Osteoblast (primary cell): ENCODE results near the gene MUC5B. TPM values are rescaled to one million over a fixed set of nuclear protein-coding genes. Genes with fewer than 3 reads are reported as not detected.

Experiments
- DNase-seq: peaks from one replicate; pipeline ENCODE4 v3.0.0; 2011; ENCODE audit warnings: low spot score, mixed read lengths; ENCODE audit not compliant: insufficient read length; ENCODE audit errors: missing footprints
- H2AFZ ChIP-seq: 2 replicates; pipeline ENCODE4 v1.6.0; 2011; ENCODE audit warnings: mild to moderate bottlenecking, low read length
- H3K27ac ChIP-seq: 2 replicates; pipeline ENCODE4 v1.5.1; 2011; ENCODE audit warnings: mild to moderate bottlenecking, low read depth, low read length, moderate library complexity
- H3K27me3 ChIP-seq: 2 replicates; pipeline ENCODE4 v1.6.0; 2012; ENCODE audit warnings: mild to moderate bottlenecking, control low read depth, inconsistent platforms, low read length, moderate library complexity; ENCODE audit not compliant: insufficient read depth
- H3K36me3 ChIP-seq: 2 replicates; pipeline ENCODE4 v1.5.1; 2011; ENCODE audit warnings: mild to moderate bottlenecking, low read length, control low read depth, moderate library complexity; ENCODE audit not compliant: insufficient read depth
- H3K4me1 ChIP-seq: 2 replicates; pipeline ENCODE4 v1.5.1; 2011; ENCODE audit warnings: mild to moderate bottlenecking, low read length, control low read depth, moderate library complexity; ENCODE audit not compliant: insufficient read depth
- H3K4me2 ChIP-seq: 2 replicates; pipeline ENCODE4 v1.6.0; 2011; ENCODE audit warnings: mild to moderate bottlenecking, low read length; ENCODE audit not compliant: insufficient read depth
- H3K4me3 ChIP-seq: fragments of 200-600 bp; sonication (generic); 3 replicates; pipeline ENCODE4 v1.5.1; 2012; ENCODE audit warnings: mild to moderate bottlenecking, low read length, inconsistent platforms; ENCODE audit not compliant: insufficient read depth
- H3K79me2 ChIP-seq: 2 replicates; pipeline ENCODE4 v1.6.0; 2012; ENCODE audit warnings: mild to moderate bottlenecking, low read length, control low read depth, inconsistent platforms; ENCODE audit not compliant: insufficient read depth
- H3K9me3 ChIP-seq: 2 replicates; pipeline ENCODE4 v1.5.1; 2011; ENCODE audit warnings: low read depth, low read length, control low read depth
- H4K20me1 ChIP-seq: 2 replicates; pipeline ENCODE4 v1.6.0; 2012; ENCODE audit warnings: mild to moderate bottlenecking, low read length, control low read depth; ENCODE audit not compliant: insufficient read depth
- total RNA-seq: library from RNA; depleted of rRNA; stranded (reverse); fragments of >200 nt; gene quantifications from 2 replicates; pipeline ENCODE4 v1.2.3, GENCODE V29; 2012
- TF ChIP-seq, protein P1 (sequence below): IDR thresholded peaks from 2 replicates; pipeline ENCODE4 v1.5.1; 2011; ENCODE audit warnings: mild to moderate bottlenecking, low read depth, low read length, moderate library complexity; ENCODE audit errors: extremely low read depth

Gene MUC5B
- total RNA-seq, 1 donor: not detected

DNA sequence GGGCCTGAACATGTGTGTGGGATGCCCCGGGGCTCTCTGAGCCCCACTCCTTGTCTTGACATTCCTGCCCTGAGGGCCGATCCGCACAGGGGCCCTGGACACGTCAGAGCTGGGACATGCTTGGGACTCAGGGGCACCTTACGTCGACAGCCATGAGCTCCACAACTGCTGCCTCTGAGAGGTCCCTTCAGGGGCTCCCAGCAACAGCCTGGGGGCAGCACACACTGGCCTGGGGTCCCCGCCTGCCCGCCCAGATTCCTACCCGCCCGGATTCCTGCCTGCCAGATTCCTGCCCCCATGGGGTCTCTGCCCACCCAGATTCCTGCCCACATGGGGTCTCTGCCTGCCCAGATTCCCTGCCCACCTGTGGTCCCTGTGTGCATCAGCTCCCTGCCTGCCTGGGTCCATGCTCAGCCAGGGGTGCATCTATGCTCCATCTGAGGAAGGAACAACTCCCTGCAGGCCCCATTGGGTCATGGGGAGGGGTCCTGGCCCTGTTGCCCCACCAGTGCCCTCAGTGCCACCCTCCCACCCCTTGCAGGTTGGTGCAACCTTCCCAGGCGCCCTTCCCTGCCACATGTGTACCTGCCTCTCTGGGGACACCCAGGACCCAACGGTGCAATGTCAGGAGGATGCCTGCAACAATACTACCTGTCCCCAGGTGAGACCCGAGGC, 35.7 kb downstream of the MUC5B start:
- no peak overlapping the region for H2AFZ ChIP-seq
- H3K27me3 ChIP-seq: no peaks in the 10 kb centered on the region
- DNase-seq: no peak
- no peaks in the 10 kb centered on the region for H3K36me3 ChIP-seq
- peaks cover 5% of the 10 kb centered on the region for H3K4me1 ChIP-seq
- no peaks in the 10 kb centered on the region for H4K20me1 ChIP-seq
- H3K9me3 ChIP-seq: no peaks in the 10 kb centered on the region
- TF ChIP-seq, protein P1, sequence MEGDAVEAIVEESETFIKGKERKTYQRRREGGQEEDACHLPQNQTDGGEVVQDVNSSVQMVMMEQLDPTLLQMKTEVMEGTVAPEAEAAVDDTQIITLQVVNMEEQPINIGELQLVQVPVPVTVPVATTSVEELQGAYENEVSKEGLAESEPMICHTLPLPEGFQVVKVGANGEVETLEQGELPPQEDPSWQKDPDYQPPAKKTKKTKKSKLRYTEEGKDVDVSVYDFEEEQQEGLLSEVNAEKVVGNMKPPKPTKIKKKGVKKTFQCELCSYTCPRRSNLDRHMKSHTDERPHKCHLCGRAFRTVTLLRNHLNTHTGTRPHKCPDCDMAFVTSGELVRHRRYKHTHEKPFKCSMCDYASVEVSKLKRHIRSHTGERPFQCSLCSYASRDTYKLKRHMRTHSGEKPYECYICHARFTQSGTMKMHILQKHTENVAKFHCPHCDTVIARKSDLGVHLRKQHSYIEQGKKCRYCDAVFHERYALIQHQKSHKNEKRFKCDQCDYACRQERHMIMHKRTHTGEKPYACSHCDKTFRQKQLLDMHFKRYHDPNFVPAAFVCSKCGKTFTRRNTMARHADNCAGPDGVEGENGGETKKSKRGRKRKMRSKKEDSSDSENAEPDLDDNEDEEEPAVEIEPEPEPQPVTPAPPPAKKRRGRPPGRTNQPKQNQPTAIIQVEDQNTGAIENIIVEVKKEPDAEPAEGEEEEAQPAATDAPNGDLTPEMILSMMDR: no peak
- H3K4me3 ChIP-seq: no peak overlapping the region
- no peak overlapping the region for H3K27ac ChIP-seq
- no peak overlapping the region for H3K4me2 ChIP-seq
- H3K79me2 ChIP-seq: no peaks in the 10 kb centered on the region

DNA sequence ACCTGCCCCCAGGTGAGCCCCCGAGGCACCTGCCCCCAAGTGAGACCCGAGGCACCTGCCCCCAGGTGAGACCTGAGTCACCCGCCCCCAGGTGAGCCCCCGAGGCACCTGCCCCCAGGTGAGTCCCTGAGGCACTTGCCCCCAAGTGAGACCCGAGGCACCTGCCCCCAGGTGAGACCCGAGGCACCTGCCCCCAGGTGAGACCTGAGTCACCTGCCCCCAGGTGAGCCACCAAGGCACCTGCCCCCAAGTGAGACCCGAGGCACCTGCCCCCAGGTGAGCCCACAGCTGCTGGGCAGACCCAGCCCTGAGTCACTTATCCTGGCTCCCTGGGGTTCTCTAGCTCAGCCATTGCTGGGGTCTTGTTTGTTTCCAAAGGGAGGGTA, 36.2 kb downstream of the MUC5B start:
- H4K20me1 ChIP-seq: no peaks in the 10 kb centered on the region

DNA sequence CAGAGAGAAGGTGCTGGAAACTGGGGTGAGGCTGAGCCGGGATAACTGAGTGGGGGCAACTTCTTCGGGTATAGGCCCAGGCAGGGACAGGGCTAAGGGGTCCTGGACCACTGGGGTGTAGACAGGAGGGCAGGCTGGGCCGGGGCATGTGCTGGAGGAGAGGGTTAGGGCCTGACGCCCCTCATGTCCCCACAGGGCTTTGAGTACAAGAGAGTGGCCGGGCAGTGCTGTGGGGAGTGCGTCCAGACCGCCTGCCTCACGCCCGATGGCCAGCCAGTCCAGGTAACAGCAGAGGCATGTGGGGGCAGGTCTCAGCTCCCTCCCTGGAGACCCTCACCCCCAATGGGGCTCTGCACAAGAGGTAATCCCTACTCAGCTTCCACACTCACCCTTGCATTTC, 36.7 kb downstream of the MUC5B start:
- H3K27me3 ChIP-seq: no peaks in the 10 kb centered on the region
- DNase-seq: no peak
- H3K4me2 ChIP-seq: no peak overlapping the region
- no peaks in the 10 kb centered on the region for H3K79me2 ChIP-seq
- no peaks in the 10 kb centered on the region for H3K9me3 ChIP-seq
- no peak overlapping the region for H3K27ac ChIP-seq
- peaks cover 5% of the 10 kb centered on the region for H3K4me1 ChIP-seq
- H4K20me1 ChIP-seq: no peaks in the 10 kb centered on the region
- TF ChIP-seq, protein P1: no peak
- no peak overlapping the region for H3K4me3 ChIP-seq
- H3K36me3 ChIP-seq: no peaks in the 10 kb centered on the region
- H2AFZ ChIP-seq: no peak overlapping the region

More for the DNA sequence above, 36.2 kb downstream of the MUC5B start:
- Histone ChIP-seq H3K4me3 (no peak overlapping the region), H2AFZ (no peak overlapping the region), H3K27me3 (no peaks in the 10 kb centered on the region), H3K4me1 (peaks cover 5% of the 10 kb centered on the region), H3K79me2 (no peaks in the 10 kb centered on the region), H3K27ac (no peak overlapping the region), H3K4me2 (no peak overlapping the region), H3K36me3 (no peaks in the 10 kb centered on the region), H3K9me3 (no peaks in the 10 kb centered on the region)
- no peak for DNase-seq
- TF ChIP-seq, protein P1: no peak

DNA sequence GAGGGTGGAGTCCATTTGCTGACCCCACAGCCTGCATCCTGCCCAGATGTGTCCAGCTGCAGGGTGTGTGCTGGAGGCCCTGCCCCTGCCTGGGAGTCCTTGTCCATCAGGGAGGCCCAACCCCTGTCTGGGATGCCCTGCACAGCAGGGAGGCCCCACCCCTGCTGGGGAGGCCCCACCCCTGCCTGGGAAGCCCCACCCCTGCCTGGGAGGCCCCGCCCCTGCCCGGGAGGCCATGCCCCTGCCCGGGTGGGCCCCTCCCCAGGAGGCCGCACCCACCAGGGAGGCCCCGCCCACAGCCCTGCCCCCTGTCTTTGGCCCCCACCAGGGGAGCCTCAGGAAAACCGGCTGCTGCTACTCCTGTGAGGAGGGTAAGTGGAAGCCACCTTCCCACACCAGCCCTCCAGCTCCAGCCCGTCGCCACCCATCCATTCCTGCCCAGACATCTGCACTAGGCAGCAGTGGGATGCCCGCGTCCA, 37.2 kb downstream of the MUC5B start:
- Histone ChIP-seq H3K9me3 (no peaks in the 10 kb centered on the region), H3K4me3 (no peak overlapping the region), H2AFZ (no peak overlapping the region), H4K20me1 (no peaks in the 10 kb centered on the region), H3K36me3 (no peaks in the 10 kb centered on the region), H3K79me2 (no peaks in the 10 kb centered on the region), H3K27ac (no peak overlapping the region), H3K4me1 (peaks cover 5% of the 10 kb centered on the region), H3K4me2 (no peak overlapping the region), H3K27me3 (no peaks in the 10 kb centered on the region)
- TF ChIP-seq, protein P1: no peak
- peak; percentile 96 for DNase-seq
